Body of pancreas (tissue), 4 donors: Measurements from ENCODE around the gene TMPRSS11F.

Experiments
- CTCF ChIP-seq, 7 experiments: fragments of 450-650 bp in 4 of 7; fragments of 200-600 bp in 3 of 7; sonication (generic) in 3 of 7; IDR thresholded peaks; one replicate each; pipeline ENCODE4 v1.5.1; 2016 to 2019; ENCODE audit warnings: antibody characterized with exemption in 7 of 7
- POLR2A ChIP-seq, 3 donors: fragments of 450-650 bp; IDR thresholded peaks; one replicate each; pipeline ENCODE4 v1.6.1; 2016; ENCODE audit warnings: antibody characterized with exemption in 3 of 3, mild to moderate bottlenecking in 2 of 3

- TF ChIP-seq POLR2A (IDR thresholded peaks at IDR 0.05) (no peak), CTCF (IDR thresholded peaks at IDR 0.05) (no peak)
These were observed 47.2 kb upstream of the TMPRSS11F start for GRCh38 chr4:68176904-68177303.
